ENCODE measurements around the gene TOP2A.

- TF ChIP-seq MAX (IDR thresholded peaks at IDR 0.05; ENCODE audit: low read depth) (peak; percentile 92), FOXJ3 (CRISPR knock-in tag; IDR thresholded peaks at IDR 0.05) (no peak), TCF12 (IDR thresholded peaks at IDR 0.05) (peak; percentile 52; the same call in 1 of the 2 replicates), CTCF (IDR thresholded peaks at IDR 0.05) (no peak)
Observed at GRCh38 chr17:40345161-40345993, 72.3 kb downstream of the TOP2A start.
